ENCODE results near the gene GLIS1. TPM values are rescaled to one million over a fixed set of nuclear protein-coding genes. Genes with fewer than 3 reads are reported as not detected.

GLIS1 gene
- total and polyA plus RNA-seq, 2 of the 8 experiments (the other 6 are each of a cell fraction or from before 2014, with no cell fraction given), result 0.15 to 0.22 TPM

- TF ChIP-seq SAP30 (IDR thresholded peaks at IDR 0.05; ENCODE audit: insufficient read depth, insufficient replicate concordance, low read length) (no peak), GABPA (IDR thresholded peaks at IDR 0.05; ENCODE audit: borderline replicate concordance, insufficient read depth, low read length) (no peak)
Observed at GRCh38 chr1:53590531-53591515, 148.1 kb downstream of the GLIS1 start (continued).

Data from H1 (cell line).